K562 (cell line): Measurements from ENCODE around the gene LYRM1. TPM values are rescaled to one million over a fixed set of nuclear protein-coding genes. Genes with fewer than 3 reads are reported as not detected.

Experiments used
- ATAC-seq: fragments of 200-7000 bp; cut with Tn5 transposase; 3 replicates; pipeline ENCODE4 v1.9.1; 2020; ENCODE audit warnings: moderate library complexity
- BruUV-seq: library from RNA; stranded (reverse); fragments of 400-500 nt; replicated peaks from 2 replicates; lab custom pipeline; 2021; lab: Mats Ljungman, UMichigan
- CTCF ChIA-PET: fragments of 300-600 bp; formaldehyde crosslinking; extraction: SDS; loops from one replicate; lab custom pipeline; 2021; ENCODE audit warnings: low intra/inter-chr PET ratio; lab: Yijun Ruan, JAX
- POLR2A ChIA-PET: fragments of 300-600, 350-650 bp; sonication (Branson Sonifier 250); formaldehyde crosslinking; extraction: SDS; loops from one replicate; lab custom pipeline; 2021; ENCODE audit warnings: antibody characterized with exemption, inconsistent platforms; lab: Yijun Ruan, JAX
- DNase-seq, 4 experiments: peaks; one replicate each; pipeline versions ENCODE4 v3.0.0 to v3.0.0-alpha.2; 2011 to 2018; ENCODE audit warnings: low spot score in 3 of 4, mixed read lengths in 3 of 4; ENCODE audit errors: extremely low read depth in 1 of 4
- FAIRE-seq: peaks from 2 replicates; lab custom pipeline; 2011; peaks lifted over from hg19 to GRCh38; lab: Jason Lieb, UNC
- H2AFZ ChIP-seq: 2 replicates; pipeline ENCODE4 v1.6.0; 2011; ENCODE audit warnings: low read depth, low read length, control low read depth, inconsistent platforms
- H3K27ac ChIP-seq: fragments of 200-600 bp; 3 replicates; pipeline ENCODE4 v1.8.0; 2011; ENCODE audit warnings: low read depth, mild to moderate bottlenecking, control low read depth, inconsistent platforms, low read length, moderate library complexity, mixed read lengths; ENCODE audit errors: extremely low read depth
- H3K27me3 ChIP-seq, 2 experiments: fragments of 300-600 bp in 1 of 2; 2 replicates in 1 of 2; 3 replicates in 1 of 2; pipeline versions ENCODE4 v1.6.0 to v1.8.0; 2011; ENCODE audit warnings: inconsistent platforms in 2 of 2, low read length in 2 of 2, mild to moderate bottlenecking in 1 of 2, mixed read lengths in 1 of 2, moderate library complexity in 1 of 2; ENCODE audit not compliant: control insufficient read depth in 2 of 2, insufficient read depth in 2 of 2
- H3K36me3 ChIP-seq: fragments of 300-600 bp; 3 replicates; pipeline ENCODE4 v1.8.0; 2011; ENCODE audit warnings: mild to moderate bottlenecking, low read length, inconsistent platforms; ENCODE audit not compliant: control insufficient read depth, insufficient read depth
- H3K4me1 ChIP-seq, 2 experiments: fragments of 200-600 bp in 1 of 2; replicated peaks in 1 of 2; 2 replicates in 1 of 2; 3 replicates in 1 of 2; pipeline versions ENCODE4 v1.5.1 to v1.8.0; 2011; ENCODE audit warnings: inconsistent platforms in 2 of 2, low read length in 2 of 2, mild to moderate bottlenecking in 1 of 2, mixed read lengths in 1 of 2, moderate library complexity in 1 of 2; ENCODE audit not compliant: control insufficient read depth in 2 of 2, insufficient read depth in 2 of 2
- H3K4me2 ChIP-seq: 2 replicates; pipeline ENCODE4 v1.6.1; 2011; ENCODE audit warnings: low read length, control low read depth, inconsistent platforms, mixed read lengths; ENCODE audit not compliant: insufficient read depth
- H3K4me3 ChIP-seq: fragments of 200-600 bp; sonication (generic), shearing (Covaris generic); 2 replicates; pipeline ENCODE4 v1.5.1; 2016; ENCODE audit warnings: control low read depth, inconsistent platforms
- H3K79me2 ChIP-seq: fragments of 200-600 bp; 3 replicates; pipeline ENCODE4 v1.8.0; 2011; ENCODE audit warnings: low read length, inconsistent platforms; ENCODE audit not compliant: control insufficient read depth, insufficient read depth
- H3K9ac ChIP-seq, 2 experiments: 2 replicates each; pipeline versions ENCODE4 v1.6.0 to v1.6.1; 2011; ENCODE audit warnings: low read depth in 2 of 2, low read length in 2 of 2, control low read depth in 1 of 2, inconsistent platforms in 1 of 2, mild to moderate bottlenecking in 1 of 2, mixed read lengths in 1 of 2; ENCODE audit not compliant: insufficient read depth in 1 of 2
- H3K9me1 ChIP-seq: one replicate; pipeline ENCODE4 v1.6.0; 2011; ENCODE audit warnings: inconsistent platforms, mild to moderate bottlenecking, low read length, moderate library complexity; ENCODE audit not compliant: control insufficient read depth, insufficient read depth
- H3K9me3 ChIP-seq: replicated peaks from 2 replicates; pipeline ENCODE4 v1.5.1; 2011; ENCODE audit warnings: low read depth, low read length, inconsistent platforms; ENCODE audit not compliant: control insufficient read depth, insufficient read depth
- H4K20me1 ChIP-seq: replicated peaks from 2 replicates; pipeline ENCODE4 v1.6.1; 2011; ENCODE audit warnings: low read length, inconsistent platforms, mixed read lengths; ENCODE audit not compliant: control insufficient read depth, insufficient read depth
- ATF6 ChIP-seq: sonication (generic); formaldehyde crosslinking; IDR thresholded peaks from 2 replicates; pipeline ENCODE4 v1.4.0; 2020; ENCODE audit warnings: mild to moderate bottlenecking, missing genetic modification reagents
- BACH1 ChIP-seq: fragments of 200-800 bp; sonication (Bioruptor generic); IDR thresholded peaks from 2 replicates; pipeline ENCODE4 v1.6.1; 2016; ENCODE audit warnings: missing genetic modification characterization, missing compliant biosample characterization
- BRD4 ChIP-seq: fragments of 200-600 bp; sonication (generic); IDR thresholded peaks from 2 replicates; pipeline ENCODE4 v1.6.1; 2017; ENCODE audit warnings: inconsistent platforms
- TRIM25 ChIP-seq: fragments of 450-650 bp; IDR thresholded peaks from 2 replicates; pipeline ENCODE4 v1.7.0; 2016; ENCODE audit warnings: borderline replicate concordance
- U2AF1 ChIP-seq: fragments of 200-400 bp; formaldehyde crosslinking; optimal IDR thresholded peaks from 2 replicates; pipeline ENCODE3; 2017; ENCODE audit warnings: mild to moderate bottlenecking, low read depth, low read length, moderate library complexity
- WGBS: fragments of 100-300 bp; shearing (Covaris generic); methylation state at CpG from one replicate; pipeline ENCODE4 v1.1.6; 2016; ENCODE audit warnings: low coverage, mixed read lengths; ENCODE audit not compliant: insufficient coverage; ENCODE audit errors: missing lambda C conversion rate; 5-methylcytosine and 5-hydroxymethylcytosine counted together
- in situ Hi-C: fragments of 300-500 bp; cut with MboI; formaldehyde crosslinking; loops from 4 replicates; pipeline ENCODE4 v1.15.0; 2018; ENCODE audit warnings: inconsistent platforms, mixed read lengths
- intact Hi-C: fragments of 100-400 bp; cut with micrococcal nuclease; formaldehyde crosslinking; loops from 2 replicates; pipeline ENCODE4 v1.14.2; 2022
- polyA plus RNA-seq, 8 experiments: library from polyadenylated mRNA; depleted of rRNA in 4 of 8; stranded (reverse) in 5 of 8; unstranded in 3 of 8; fragments of >200 nt; fragmentation: Nextera tagmentation in 2 of 8; fragmentation: Illumina TruSeq in 1 of 8; extraction: Ambion mirVana in 2 of 8; extraction: Trizol in 1 of 8; gene quantifications; 2 replicates each; pipeline versions ENCODE4 v1.2.1 to v1.2.3, GENCODE V29; 2011 to 2014; ENCODE audit warnings: inconsistent platforms in 1 of 8, missing spikeins in 1 of 8
- total RNA-seq, 7 experiments: library from RNA; depleted of rRNA in 6 of 7; stranded (reverse); fragments of >200 nt in 6 of 7; fragmentation: Illumina TruSeq in 2 of 7; extraction: Trizol in 2 of 7; gene quantifications; 2 replicates each; pipeline versions ENCODE4 v1.2.1 to v1.2.3, GENCODE V29; 2011 to 2021; ENCODE audit warnings: low replicate concordance in 1 of 7
- TF ChIP-seq, protein P1 (sequence below): sonication (generic); formaldehyde crosslinking; IDR thresholded peaks from 2 replicates; pipeline ENCODE4 v1.8.1; 2022; ENCODE audit warnings: missing genetic modification reagents
- TF ChIP-seq, protein P2 (sequence below): sonication (generic); formaldehyde crosslinking; IDR thresholded peaks from 2 replicates; pipeline ENCODE4 v1.8.0; 2022; ENCODE audit warnings: mild to moderate bottlenecking, missing genetic modification reagents

LYRM1 gene
- total and polyA plus RNA-seq, 9 of the 15 experiments (the other 6 are each of a cell fraction or from before 2014, with no cell fraction given) = 17.5 to 44.1 (median 32.7) TPM

GRCh38 chr16:20911361-20911760 is 10.8 kb downstream of the LYRM1 start:
- peak overlapping the region; percentile 57; the same call in 1 of the 2 replicates for H2AFZ ChIP-seq
- no peak overlapping the region for H3K4me2 ChIP-seq
- FAIRE-seq (no peak), ATAC-seq (no peak), DNase-seq (no peak)
- H3K79me2 ChIP-seq = no peaks in the 10 kb centered on the region
- no TSS peak for BruUV-seq
- no peaks in the 10 kb centered on the region for H3K27me3 ChIP-seq
- intact Hi-C loops = no loop called here
- peaks cover 20 to 25% of the 10 kb centered on the region in 2 experiments for H3K4me1 ChIP-seq
- in situ Hi-C loops = no loop called here
- WGBS = 19% methylated on average over 1 of the region's 1 CpG
- H3K9me3 ChIP-seq = no peaks in the 10 kb centered on the region
- peak overlapping the region; percentile 58; the same call in 1 of the 3 replicates for H3K27ac ChIP-seq
- no peaks in the 10 kb centered on the region for H3K9me1 ChIP-seq
- peak overlapping the region in 1 of 2 experiments; percentile 11; a peak in 2 of 4 replicates for H3K9ac ChIP-seq
- ChIA-PET CTCF (no interaction called here), POLR2A (interaction anchor here (0.7 to 2.0 kb wide), 3 partner anchors 8 to 11 kb away, joined by 5 to 12 read pairs (median 12); partner anchors contain the start of genes DCUN1D3 and LYRM1)
- H3K36me3 ChIP-seq = no peaks in the 10 kb centered on the region
- H4K20me1 ChIP-seq = no peaks in the 10 kb centered on the region
- TF ChIP-seq, protein P1, sequence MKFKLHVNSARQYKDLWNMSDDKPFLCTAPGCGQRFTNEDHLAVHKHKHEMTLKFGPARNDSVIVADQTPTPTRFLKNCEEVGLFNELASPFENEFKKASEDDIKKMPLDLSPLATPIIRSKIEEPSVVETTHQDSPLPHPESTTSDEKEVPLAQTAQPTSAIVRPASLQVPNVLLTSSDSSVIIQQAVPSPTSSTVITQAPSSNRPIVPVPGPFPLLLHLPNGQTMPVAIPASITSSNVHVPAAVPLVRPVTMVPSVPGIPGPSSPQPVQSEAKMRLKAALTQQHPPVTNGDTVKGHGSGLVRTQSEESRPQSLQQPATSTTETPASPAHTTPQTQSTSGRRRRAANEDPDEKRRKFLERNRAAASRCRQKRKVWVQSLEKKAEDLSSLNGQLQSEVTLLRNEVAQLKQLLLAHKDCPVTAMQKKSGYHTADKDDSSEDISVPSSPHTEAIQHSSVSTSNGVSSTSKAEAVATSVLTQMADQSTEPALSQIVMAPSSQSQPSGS (CRISPR knock-in tag) = no peak
- TF ChIP-seq ATF6 (CRISPR knock-in tag) = no peak
- TF ChIP-seq BRD4 = 0 out of 2 replicates have a peak, but pooled peaks have one; percentile 15
- no peak for TF ChIP-seq U2AF1
- no peak for TF ChIP-seq TRIM25
- TF ChIP-seq, protein P2, sequence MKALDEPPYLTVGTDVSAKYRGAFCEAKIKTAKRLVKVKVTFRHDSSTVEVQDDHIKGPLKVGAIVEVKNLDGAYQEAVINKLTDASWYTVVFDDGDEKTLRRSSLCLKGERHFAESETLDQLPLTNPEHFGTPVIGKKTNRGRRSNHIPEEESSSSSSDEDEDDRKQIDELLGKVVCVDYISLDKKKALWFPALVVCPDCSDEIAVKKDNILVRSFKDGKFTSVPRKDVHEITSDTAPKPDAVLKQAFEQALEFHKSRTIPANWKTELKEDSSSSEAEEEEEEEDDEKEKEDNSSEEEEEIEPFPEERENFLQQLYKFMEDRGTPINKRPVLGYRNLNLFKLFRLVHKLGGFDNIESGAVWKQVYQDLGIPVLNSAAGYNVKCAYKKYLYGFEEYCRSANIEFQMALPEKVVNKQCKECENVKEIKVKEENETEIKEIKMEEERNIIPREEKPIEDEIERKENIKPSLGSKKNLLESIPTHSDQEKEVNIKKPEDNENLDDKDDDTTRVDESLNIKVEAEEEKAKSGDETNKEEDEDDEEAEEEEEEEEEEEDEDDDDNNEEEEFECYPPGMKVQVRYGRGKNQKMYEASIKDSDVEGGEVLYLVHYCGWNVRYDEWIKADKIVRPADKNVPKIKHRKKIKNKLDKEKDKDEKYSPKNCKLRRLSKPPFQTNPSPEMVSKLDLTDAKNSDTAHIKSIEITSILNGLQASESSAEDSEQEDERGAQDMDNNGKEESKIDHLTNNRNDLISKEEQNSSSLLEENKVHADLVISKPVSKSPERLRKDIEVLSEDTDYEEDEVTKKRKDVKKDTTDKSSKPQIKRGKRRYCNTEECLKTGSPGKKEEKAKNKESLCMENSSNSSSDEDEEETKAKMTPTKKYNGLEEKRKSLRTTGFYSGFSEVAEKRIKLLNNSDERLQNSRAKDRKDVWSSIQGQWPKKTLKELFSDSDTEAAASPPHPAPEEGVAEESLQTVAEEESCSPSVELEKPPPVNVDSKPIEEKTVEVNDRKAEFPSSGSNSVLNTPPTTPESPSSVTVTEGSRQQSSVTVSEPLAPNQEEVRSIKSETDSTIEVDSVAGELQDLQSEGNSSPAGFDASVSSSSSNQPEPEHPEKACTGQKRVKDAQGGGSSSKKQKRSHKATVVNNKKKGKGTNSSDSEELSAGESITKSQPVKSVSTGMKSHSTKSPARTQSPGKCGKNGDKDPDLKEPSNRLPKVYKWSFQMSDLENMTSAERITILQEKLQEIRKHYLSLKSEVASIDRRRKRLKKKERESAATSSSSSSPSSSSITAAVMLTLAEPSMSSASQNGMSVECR (CRISPR knock-in tag) = no peak
- TF ChIP-seq BACH1 (tag) = 0 out of 2 replicates have a peak, but pooled peaks have one; percentile 34
- H3K4me3 ChIP-seq = no peak overlapping the region
